Measurements from ENCODE around the gene ZNF559. TPM values are rescaled to one million over a fixed set of nuclear protein-coding genes. Genes with fewer than 3 reads are reported as not detected.
"Not testable (repeated sequence)": the region's sequence is repeated elsewhere in the genome, so short reads cannot be mapped to it uniquely, and the experiment has no call there.

ZNF559 gene
- total RNA-seq, 1 experiment from 2014 or later, result 12.5 TPM

- Histone ChIP-seq H3K9me2 (ENCODE audit: insufficient read depth) (no peaks in the 10 kb centered on the region), H3K4me2 (no peak overlapping the region), H3K4me1 (replicated peaks; ENCODE audit: insufficient read depth) (0 out of 2 replicates have a peak, but pooled peaks cover 8% of the 10 kb centered on the region), H3F3A (ENCODE audit: insufficient read depth, low read depth) (peaks cover 13% of the 10 kb centered on the region; the same call in 1 of the 2 replicates), H3K4me3 (no peak overlapping the region), H3K9me3 (ENCODE audit: insufficient read depth, low read depth) (peaks cover 7% of the 10 kb centered on the region; the same call in 1 of the 2 replicates), H3K27ac (no peak overlapping the region), H3K36me3 (ENCODE audit: low read depth) (no peaks in the 10 kb centered on the region), H3K27me3 (ENCODE audit: insufficient read depth, low read depth) (peaks cover 10% of the 10 kb centered on the region; the same call in 1 of the 2 replicates), H4K20me1 (ENCODE audit: insufficient read depth) (no peaks in the 10 kb centered on the region), H2AFZ (no peak overlapping the region), H3K79me2 (ENCODE audit: low read depth) (no peaks in the 10 kb centered on the region)
- CTCF ChIA-PET, result interaction anchor here (0.9 kb wide), 1 partner anchor 10 kb away, joined by 3 read pairs; the partner anchor contains the start of gene ZNF559
- DNase-seq, result no peak
- TF ChIP-seq, protein P1, sequence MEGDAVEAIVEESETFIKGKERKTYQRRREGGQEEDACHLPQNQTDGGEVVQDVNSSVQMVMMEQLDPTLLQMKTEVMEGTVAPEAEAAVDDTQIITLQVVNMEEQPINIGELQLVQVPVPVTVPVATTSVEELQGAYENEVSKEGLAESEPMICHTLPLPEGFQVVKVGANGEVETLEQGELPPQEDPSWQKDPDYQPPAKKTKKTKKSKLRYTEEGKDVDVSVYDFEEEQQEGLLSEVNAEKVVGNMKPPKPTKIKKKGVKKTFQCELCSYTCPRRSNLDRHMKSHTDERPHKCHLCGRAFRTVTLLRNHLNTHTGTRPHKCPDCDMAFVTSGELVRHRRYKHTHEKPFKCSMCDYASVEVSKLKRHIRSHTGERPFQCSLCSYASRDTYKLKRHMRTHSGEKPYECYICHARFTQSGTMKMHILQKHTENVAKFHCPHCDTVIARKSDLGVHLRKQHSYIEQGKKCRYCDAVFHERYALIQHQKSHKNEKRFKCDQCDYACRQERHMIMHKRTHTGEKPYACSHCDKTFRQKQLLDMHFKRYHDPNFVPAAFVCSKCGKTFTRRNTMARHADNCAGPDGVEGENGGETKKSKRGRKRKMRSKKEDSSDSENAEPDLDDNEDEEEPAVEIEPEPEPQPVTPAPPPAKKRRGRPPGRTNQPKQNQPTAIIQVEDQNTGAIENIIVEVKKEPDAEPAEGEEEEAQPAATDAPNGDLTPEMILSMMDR (conservative IDR thresholded peaks at IDR 0.05), result no peak
- no peak for TF ChIP-seq EZH2 (IDR thresholded peaks at IDR 0.05; ENCODE audit: low read depth)
- POLR2A ChIA-PET (ENCODE audit: unreplicated experiment), result no interaction called here
- BruUV-seq (replicated peaks), result no TSS peak
- intact Hi-C loops (cut with micrococcal nuclease; ENCODE audit: unreplicated experiment), result loop anchor here (10.0 kb wide), 1 partner anchor 481 kb away; no protein-coding TSS in a partner anchor
Measured at GRCh38 chr19:9313756-9314155, 10.2 kb upstream of the ZNF559 start.

DNA sequence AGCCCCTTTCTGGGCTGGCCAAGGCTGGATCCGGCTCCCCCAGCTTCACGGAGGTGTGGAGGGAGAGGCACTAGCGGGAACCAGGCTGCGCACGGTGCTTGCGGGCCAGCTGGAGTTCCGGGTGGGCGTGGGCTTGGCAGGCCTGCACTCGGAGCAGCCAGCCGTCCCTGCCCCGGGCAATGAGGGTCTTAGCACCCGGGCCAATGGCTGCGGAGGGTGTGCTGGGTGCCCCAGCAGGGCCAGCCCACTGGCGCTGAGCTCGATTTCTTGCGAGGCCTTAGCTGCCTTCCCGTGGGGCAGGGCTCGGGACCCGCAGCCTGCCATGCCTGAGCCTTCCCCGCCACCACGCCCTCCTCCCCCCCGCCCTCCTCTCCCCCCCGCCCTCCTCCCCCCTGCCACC lies 2.6 kb upstream of the ZNF559 start:
- peaks cover 10% of the 10 kb centered on the region; the same call in 1 of the 2 replicates for H3K27me3 ChIP-seq (ENCODE audit: insufficient read depth, low read depth)
- no TSS peak for BruUV-seq (replicated peaks)
- peaks cover 12% of the 10 kb centered on the region; the same call in 1 of the 2 replicates for H3K36me3 ChIP-seq (ENCODE audit: low read depth)
- H3K9me2 ChIP-seq (ENCODE audit: insufficient read depth), result no peaks in the 10 kb centered on the region
- peaks cover 22% of the 10 kb centered on the region for H3K9me3 ChIP-seq (ENCODE audit: insufficient read depth, low read depth)
- no peaks in the 10 kb centered on the region for H4K20me1 ChIP-seq (ENCODE audit: insufficient read depth)
- no peak overlapping the region for H3K4me2 ChIP-seq
- H3K27ac ChIP-seq, result no peak overlapping the region
- H3F3A ChIP-seq (ENCODE audit: insufficient read depth, low read depth), result peaks cover 20% of the 10 kb centered on the region
- peaks cover 6% of the 10 kb centered on the region for H3K4me1 ChIP-seq (replicated peaks; ENCODE audit: insufficient read depth)
- no peak for DNase-seq
- intact Hi-C loops (cut with micrococcal nuclease; ENCODE audit: unreplicated experiment), result loop anchor here (5.0 kb wide), 1 partner anchor 86 kb away; no protein-coding TSS in a partner anchor
- TF ChIP-seq, protein P1 (conservative IDR thresholded peaks at IDR 0.05), result no peak
- TF ChIP-seq EZH2 (IDR thresholded peaks at IDR 0.05; ENCODE audit: low read depth), result no peak
- POLR2A ChIA-PET (ENCODE audit: unreplicated experiment), result no interaction called here
- CTCF ChIA-PET, result no interaction called here
- no peak overlapping the region for H2AFZ ChIP-seq
- H3K79me2 ChIP-seq (ENCODE audit: low read depth), result peaks cover 10% of the 10 kb centered on the region
- H3K4me3 ChIP-seq, result no peak overlapping the region

DNA sequence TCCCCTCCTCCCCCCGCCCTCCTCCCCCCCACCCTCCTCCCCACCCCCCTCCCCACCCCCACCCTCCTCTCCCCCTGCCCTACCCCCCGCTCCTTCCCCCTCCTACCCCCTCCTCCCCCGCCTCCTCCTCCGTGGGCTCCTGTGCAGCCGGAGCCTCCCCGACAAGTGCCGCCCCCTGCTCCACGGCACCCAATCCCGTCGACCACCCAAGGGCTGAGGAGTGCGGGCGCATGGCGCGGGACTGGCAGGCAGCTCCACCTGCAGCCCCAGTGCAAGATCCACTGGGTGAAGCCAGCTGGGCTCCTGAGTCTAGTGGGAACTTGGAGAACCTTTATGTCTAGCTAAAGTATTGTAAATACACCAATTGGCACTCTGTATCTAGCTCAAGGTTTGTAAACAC lies 2.2 kb upstream of the ZNF559 start:
- BruUV-seq (replicated peaks); H3K9me2 ChIP-seq (ENCODE audit: insufficient read depth); H2AFZ ChIP-seq; H3K4me1 ChIP-seq (replicated peaks; ENCODE audit: insufficient read depth); CTCF ChIA-PET; H4K20me1 ChIP-seq (ENCODE audit: insufficient read depth); H3K4me3 ChIP-seq; DNase-seq; H3K4me2 ChIP-seq; H3K27ac ChIP-seq: not testable (repeated sequence)
- H3K27me3 ChIP-seq (ENCODE audit: insufficient read depth, low read depth), result peaks cover 10% of the 10 kb centered on the region; the same call in 1 of the 2 replicates
- intact Hi-C loops (cut with micrococcal nuclease; ENCODE audit: unreplicated experiment), result loop anchor here (5.0 kb wide), 1 partner anchor 86 kb away; no protein-coding TSS in a partner anchor
- peaks cover 12% of the 10 kb centered on the region; the same call in 1 of the 2 replicates for H3K36me3 ChIP-seq (ENCODE audit: low read depth)
- peaks cover 22% of the 10 kb centered on the region for H3K9me3 ChIP-seq (ENCODE audit: insufficient read depth, low read depth)
- POLR2A ChIA-PET (ENCODE audit: unreplicated experiment), result interaction anchor here (0.6 kb wide), 1 partner anchor 813 kb away, joined by 3 read pairs; no protein-coding TSS in a partner anchor
- peaks cover 10% of the 10 kb centered on the region for H3K79me2 ChIP-seq (ENCODE audit: low read depth)
- H3F3A ChIP-seq (ENCODE audit: insufficient read depth, low read depth), result peaks cover 20% of the 10 kb centered on the region

DNA sequence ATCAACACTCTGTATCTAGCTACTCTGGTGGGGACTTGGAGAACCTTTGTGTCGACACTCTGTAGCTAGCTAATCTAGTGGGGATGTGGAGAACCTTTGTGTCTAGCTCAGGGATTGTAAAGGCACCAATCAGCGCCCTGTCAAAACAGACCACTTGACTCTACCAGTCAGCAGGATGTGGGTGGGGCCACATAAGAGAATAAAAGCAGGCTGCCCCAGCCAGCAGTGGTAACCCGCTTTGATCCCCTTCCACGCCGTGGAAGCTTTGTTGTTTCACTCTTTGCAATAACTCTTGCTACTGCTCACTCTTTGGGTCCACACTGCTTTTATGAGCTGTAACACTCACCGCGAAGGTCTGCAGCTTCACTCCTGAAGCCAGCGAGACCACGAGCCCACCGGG lies 1.8 kb upstream of the ZNF559 start:
- Histone ChIP-seq H3K79me2 (ENCODE audit: low read depth) (peaks cover 10% of the 10 kb centered on the region), H3K27me3 (ENCODE audit: insufficient read depth, low read depth) (peaks cover 10% of the 10 kb centered on the region; the same call in 1 of the 2 replicates), H3K9me3 (ENCODE audit: insufficient read depth, low read depth) (peaks cover 26% of the 10 kb centered on the region), H3K36me3 (ENCODE audit: low read depth) (peaks cover 12% of the 10 kb centered on the region; the same call in 1 of the 2 replicates), H3F3A (ENCODE audit: insufficient read depth, low read depth) (peaks cover 20% of the 10 kb centered on the region)
- H3K9me2 ChIP-seq (ENCODE audit: insufficient read depth); H2AFZ ChIP-seq; H4K20me1 ChIP-seq (ENCODE audit: insufficient read depth); H3K4me2 ChIP-seq; H3K4me3 ChIP-seq; DNase-seq; CTCF ChIA-PET; H3K4me1 ChIP-seq (replicated peaks; ENCODE audit: insufficient read depth); BruUV-seq (replicated peaks); H3K27ac ChIP-seq: not testable (repeated sequence)
- POLR2A ChIA-PET (ENCODE audit: unreplicated experiment), result interaction anchor here (0.6 kb wide), 1 partner anchor 812 kb away, joined by 3 read pairs; no protein-coding TSS in a partner anchor
- intact Hi-C loops (cut with micrococcal nuclease; ENCODE audit: unreplicated experiment), result loop anchor here (5.0 kb wide), 1 partner anchor 85 kb away; no protein-coding TSS in a partner anchor

Data from PC-9 (cell line).